ENCODE measurements around the gene BTBD8.

The BTBD8 gene

DNA sequence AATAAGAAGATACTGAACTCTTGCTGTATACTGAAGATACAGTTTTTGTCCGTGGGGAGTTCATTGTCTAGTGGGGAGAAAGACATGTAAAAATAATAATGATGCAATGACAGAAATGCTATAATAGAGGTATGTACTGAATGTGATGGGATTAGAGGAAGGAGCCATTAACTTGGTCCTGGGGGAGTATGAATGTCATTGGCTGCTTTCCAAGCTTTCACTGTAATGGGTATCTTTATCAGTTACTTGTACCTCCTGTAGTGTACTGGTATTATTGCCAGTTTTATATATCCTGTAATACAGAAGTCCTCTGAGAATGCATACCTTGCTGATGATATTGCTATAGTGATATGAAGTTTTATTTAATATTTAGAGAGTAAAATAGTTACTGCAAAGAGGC, 7.4 kb downstream of the BTBD8 start:
- DNase-seq (ENCODE audit: low read depth), result no peak
- TF ChIP-seq, protein P1, sequence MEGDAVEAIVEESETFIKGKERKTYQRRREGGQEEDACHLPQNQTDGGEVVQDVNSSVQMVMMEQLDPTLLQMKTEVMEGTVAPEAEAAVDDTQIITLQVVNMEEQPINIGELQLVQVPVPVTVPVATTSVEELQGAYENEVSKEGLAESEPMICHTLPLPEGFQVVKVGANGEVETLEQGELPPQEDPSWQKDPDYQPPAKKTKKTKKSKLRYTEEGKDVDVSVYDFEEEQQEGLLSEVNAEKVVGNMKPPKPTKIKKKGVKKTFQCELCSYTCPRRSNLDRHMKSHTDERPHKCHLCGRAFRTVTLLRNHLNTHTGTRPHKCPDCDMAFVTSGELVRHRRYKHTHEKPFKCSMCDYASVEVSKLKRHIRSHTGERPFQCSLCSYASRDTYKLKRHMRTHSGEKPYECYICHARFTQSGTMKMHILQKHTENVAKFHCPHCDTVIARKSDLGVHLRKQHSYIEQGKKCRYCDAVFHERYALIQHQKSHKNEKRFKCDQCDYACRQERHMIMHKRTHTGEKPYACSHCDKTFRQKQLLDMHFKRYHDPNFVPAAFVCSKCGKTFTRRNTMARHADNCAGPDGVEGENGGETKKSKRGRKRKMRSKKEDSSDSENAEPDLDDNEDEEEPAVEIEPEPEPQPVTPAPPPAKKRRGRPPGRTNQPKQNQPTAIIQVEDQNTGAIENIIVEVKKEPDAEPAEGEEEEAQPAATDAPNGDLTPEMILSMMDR (IDR thresholded peaks at IDR 0.05; ENCODE audit: insufficient read depth, low read depth, low read length, missing control alignments), result no peak
- no peak overlapping the region for H3K4me3 ChIP-seq (ENCODE audit: low read depth, low read length)

DNA sequence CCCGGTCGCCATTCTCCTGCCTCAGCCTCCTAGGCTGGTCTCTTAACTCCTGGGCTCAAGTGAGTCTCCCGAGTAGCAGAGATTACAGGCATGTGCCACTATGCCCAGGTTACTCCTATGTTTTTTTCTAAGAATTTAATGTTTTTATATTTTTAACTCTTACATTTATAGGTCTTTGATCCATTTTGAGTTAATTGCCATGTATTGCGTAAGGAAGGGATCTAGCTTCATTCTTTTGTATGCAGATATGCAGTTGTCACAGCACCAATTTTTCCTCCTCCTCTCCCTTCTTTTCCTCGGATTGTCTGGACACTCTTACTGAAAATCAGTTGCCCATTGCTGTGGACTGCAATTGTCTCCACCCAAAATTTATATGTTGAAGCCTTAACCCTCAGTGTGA, 11.5 kb downstream of the BTBD8 start:
- no peak for DNase-seq (ENCODE audit: low read depth)
- no peak overlapping the region for H3K4me3 ChIP-seq (ENCODE audit: low read depth, low read length)
- TF ChIP-seq, protein P1 (IDR thresholded peaks at IDR 0.05; ENCODE audit: insufficient read depth, low read depth, low read length, missing control alignments), result no peak

DNA sequence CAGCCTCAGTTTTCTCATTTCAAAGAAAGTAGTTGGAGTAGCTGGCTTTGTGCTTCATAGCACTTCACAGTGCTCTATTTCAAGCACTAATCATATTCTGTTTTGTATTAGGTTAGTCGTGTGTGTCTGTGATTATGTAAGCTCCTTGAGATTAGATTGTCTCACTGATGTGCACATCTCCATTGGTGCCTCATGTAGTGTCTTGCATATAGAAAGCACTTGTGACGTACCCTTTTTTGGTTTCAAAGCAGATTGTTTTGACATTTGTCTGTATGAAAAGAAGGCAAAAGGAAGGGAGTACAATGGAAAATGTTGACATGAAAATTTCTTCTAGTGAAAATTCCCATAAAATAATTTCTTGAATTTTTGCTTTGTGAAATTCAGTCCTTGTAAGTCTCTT, 13.9 kb downstream of the BTBD8 start:
- DNase-seq (ENCODE audit: low read depth), result no peak
- TF ChIP-seq, protein P1 (IDR thresholded peaks at IDR 0.05; ENCODE audit: insufficient read depth, low read depth, low read length, missing control alignments), result no peak
- no peak overlapping the region for H3K4me3 ChIP-seq (ENCODE audit: low read depth, low read length)

DNA sequence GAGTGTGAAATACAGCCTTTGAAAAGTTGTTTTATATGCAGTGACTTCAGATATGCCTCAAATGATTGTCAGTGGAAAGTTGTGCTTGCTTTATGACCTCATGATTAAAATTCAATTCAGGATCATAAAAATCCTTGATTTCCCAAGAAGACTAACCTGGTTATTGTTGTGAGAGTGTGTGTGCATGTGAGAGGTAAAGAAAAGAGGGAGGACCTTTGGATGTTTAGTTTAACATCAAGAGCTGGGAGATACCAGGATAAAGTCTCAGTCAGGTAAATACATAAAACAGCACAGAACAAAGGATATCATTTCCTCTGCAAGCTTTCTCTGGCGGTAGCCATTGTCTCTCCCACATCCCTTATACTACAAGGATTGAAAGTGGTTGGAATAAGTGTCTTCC, 14.4 kb downstream of the BTBD8 start:
- H3K4me3 ChIP-seq (ENCODE audit: low read depth, low read length), result no peak overlapping the region
- DNase-seq (ENCODE audit: low read depth), result no peak
- TF ChIP-seq, protein P1 (IDR thresholded peaks at IDR 0.05; ENCODE audit: insufficient read depth, low read depth, low read length, missing control alignments), result no peak

DNA sequence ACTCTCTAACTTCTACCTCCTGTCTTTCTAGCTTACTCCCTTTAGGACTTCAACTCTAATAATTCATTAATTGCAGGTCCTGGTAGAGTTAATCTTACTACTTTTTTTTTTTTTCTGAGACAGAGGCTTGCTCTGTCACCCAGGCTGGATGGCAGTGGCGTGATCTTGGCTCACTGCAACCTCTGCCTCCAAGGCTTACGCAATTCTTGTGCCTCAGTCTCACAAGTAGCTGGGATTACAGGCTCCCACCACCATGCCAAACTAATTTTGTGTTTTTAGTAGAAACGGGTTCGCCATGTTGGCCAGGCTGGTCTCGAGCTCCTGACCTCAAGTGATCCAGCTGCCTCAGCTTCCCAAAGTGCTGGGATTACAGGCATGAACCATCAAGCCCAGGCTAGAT, 15.7 kb downstream of the BTBD8 start:
- TF ChIP-seq, protein P1 (IDR thresholded peaks at IDR 0.05; ENCODE audit: insufficient read depth, low read depth, low read length, missing control alignments), result no peak
- no peak for DNase-seq (ENCODE audit: low read depth)
- no peak overlapping the region for H3K4me3 ChIP-seq (ENCODE audit: low read depth, low read length)

DNA sequence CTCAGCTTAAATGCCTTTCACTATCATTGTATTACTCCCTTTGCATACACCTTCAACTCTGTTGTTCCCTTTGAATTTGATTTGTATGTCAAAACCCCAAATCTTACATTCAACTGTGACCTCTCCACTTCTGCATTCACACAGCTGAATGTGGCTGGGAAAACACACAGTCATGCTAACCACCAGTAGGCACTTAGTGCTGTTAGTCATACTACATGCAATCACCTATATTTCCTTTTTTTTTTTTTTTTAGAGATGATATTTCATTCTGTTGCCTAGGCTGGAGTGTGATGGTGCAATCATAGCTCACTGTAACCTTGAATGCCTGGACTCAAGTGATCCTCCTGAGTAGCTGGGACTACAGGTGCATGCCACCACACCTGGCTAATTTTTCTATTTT, 16.2 kb downstream of the BTBD8 start:
- peak; percentile 33 for DNase-seq (ENCODE audit: low read depth)
- no peak overlapping the region for H3K4me3 ChIP-seq (ENCODE audit: low read depth, low read length)
- TF ChIP-seq, protein P1 (IDR thresholded peaks at IDR 0.05; ENCODE audit: insufficient read depth, low read depth, low read length, missing control alignments), result no peak

DNA sequence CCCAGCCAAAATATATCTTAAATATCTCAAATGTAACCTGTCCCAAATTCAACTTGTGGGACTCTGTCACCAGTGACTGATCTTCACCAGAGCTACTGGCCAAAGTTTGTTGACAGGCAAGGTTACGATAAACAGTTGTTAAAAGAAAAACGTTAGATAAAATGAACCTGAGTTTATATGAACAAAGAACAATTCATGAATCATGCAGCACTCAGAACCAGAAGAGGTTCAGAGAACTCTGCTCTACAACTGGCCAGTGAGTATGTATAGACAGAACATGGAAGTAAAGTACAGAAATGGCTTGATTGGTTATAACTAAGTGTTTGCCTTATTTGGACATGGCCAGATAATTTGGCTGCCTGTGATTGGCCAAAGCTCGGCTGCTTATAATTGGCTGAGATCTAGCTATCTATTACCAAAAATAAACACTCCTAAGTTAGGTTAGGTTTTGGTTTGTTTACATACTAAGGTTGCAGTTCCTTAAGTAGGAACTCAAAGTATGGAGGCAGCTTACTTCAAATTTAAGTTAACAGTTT, 25.5 kb downstream of the BTBD8 start:
- no peak for DNase-seq (ENCODE audit: low read depth)
- TF ChIP-seq, protein P1 (IDR thresholded peaks at IDR 0.05; ENCODE audit: insufficient read depth, low read depth, low read length, missing control alignments), result no peak
- H3K4me3 ChIP-seq (ENCODE audit: low read depth, low read length), result no peak overlapping the region
